GM18526 (cell line): ENCODE data around the gene TBCD.

ENCODE experiments used
- POLR2A ChIP-seq: IDR thresholded peaks from 3 replicates; pipeline ENCODE4 v1.6.1; 2011; ENCODE audit not compliant: insufficient read length; ENCODE audit errors: extremely low read depth

The TBCD gene

GRCh38 chr17:82924812-82925211, 172.9 kb downstream of the TBCD start:
- no peak for TF ChIP-seq POLR2A

DNA sequence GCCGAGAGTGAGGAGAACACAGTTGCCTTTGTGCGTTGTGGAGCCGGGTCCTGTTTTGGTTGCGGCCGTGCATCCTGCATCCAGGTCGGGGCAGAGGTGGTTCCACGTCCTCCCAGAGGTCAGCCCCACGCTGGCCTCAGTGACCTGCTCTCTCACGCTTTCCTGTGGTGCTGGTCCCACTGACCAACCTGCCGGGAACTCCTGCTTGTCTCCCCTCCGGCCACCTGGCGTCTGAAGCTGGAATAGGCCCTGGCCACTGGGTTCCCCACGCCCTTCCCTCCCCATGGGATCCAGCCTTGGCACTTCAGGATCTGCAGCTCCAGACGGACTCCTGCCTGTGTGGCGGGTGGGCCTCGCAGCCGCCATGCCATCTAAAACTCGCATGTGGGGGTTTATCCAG, 173.5 kb downstream of the TBCD start:
- TF ChIP-seq POLR2A: no peak

GRCh38 chr17:82926081-82926480, 174.2 kb downstream of the TBCD start:
- no peak for TF ChIP-seq POLR2A

GRCh38 chr17:82926716-82927115, 174.9 kb downstream of the TBCD start:
- no peak for TF ChIP-seq POLR2A

- TF ChIP-seq POLR2A: no peak
Measured at GRCh38 chr17:82927311-82927660, 175.4 kb downstream of the TBCD start.

DNA sequence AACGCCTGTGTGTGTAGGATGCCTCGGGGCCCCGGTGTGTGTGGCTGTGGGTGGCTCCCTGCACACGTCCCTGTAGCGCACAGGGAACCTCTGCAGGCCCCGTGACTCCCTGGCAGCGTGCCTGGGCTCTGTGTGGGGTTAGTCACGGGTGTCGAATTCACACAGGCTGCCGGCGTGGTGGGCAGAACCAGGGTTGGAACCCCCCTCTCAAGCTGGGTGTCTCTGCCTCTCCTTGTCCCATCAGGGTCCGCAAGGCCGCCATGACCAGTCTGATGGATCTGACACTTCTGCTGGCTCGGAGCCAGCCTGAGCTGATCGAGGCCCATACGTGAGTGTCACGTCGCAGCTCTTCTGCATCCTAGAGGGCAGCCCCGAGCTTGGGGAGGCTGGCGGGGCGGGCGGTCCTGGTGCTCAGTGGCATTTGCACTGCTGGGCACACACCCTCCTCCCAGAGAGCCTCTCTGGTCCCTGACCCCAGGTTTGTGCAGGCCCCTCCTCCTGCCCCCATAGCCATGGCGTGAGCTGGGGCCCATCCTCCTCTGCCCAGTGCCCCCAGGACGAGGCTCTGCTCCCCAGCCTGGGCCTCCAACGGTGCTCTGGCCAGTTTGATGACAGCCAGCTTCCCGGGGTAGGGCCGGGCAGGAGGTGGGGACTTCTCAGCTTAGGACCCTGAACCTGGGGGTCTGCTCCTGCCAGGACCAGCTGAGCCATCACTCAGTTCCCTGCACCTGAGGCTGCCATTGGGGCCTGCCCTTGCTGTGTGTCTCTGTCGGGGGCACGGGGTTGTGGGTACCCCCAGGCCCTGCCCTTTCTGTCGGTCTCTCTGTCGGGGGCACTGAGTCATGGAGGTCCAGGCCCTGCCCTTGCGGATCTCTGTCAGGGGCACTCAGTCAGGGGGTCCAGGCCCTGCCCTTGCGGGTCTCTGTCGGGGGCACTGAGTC, 176.1 kb downstream of the TBCD start:
- TF ChIP-seq POLR2A: no peak

DNA sequence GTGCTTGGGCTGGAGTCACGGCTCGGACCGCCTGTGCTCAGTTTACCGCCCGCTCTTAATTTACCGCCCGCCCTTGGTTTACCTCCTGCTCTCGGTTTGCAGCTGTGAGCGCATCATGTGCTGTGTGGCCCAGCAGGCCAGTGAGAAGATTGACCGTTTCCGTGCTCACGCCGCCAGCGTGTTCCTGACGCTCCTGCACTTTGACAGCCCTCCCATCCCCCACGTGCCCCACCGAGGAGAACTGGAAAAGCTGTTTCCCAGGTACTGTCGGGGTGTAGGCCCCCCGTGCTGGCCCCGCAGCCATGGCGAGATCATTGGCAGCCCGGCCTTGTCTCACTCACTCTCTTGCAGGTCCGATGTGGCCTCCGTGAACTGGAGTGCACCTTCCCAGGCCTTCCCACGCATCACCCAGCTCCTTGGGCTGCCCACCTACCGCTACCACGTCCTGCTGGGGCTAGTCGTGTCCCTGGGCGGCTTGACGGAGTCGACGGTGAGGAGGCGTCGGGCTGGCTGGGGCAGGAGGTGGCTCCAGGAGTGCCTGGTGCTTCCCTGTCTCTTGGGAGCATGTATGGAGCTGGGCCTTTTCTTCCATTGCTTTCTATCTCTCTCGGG, 177.3 kb downstream of the TBCD start:
- TF ChIP-seq POLR2A: no peak

DNA sequence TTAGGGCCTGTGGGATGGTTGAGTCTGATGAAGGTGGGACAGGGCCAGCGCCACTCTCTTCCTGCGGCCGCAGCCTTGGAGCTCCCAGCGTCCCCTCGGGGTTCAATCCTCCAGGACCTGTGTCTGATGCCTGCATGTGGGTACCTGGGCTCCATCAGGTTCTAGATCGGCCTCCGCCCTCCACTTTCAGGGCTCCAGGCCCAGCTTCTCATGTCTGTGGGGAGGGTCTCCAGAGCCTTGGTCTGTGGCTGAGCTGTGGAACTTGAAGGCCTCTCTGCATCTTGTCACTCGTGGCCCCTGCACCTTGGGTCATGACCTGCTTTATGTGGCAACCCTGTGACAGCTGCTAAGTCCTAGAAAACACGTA, 177.8 kb downstream of the TBCD start:
- TF ChIP-seq POLR2A: no peak

- no peak for TF ChIP-seq POLR2A
Measured at GRCh38 chr17:82930043-82930923, 178.4 kb downstream of the TBCD start.

DNA sequence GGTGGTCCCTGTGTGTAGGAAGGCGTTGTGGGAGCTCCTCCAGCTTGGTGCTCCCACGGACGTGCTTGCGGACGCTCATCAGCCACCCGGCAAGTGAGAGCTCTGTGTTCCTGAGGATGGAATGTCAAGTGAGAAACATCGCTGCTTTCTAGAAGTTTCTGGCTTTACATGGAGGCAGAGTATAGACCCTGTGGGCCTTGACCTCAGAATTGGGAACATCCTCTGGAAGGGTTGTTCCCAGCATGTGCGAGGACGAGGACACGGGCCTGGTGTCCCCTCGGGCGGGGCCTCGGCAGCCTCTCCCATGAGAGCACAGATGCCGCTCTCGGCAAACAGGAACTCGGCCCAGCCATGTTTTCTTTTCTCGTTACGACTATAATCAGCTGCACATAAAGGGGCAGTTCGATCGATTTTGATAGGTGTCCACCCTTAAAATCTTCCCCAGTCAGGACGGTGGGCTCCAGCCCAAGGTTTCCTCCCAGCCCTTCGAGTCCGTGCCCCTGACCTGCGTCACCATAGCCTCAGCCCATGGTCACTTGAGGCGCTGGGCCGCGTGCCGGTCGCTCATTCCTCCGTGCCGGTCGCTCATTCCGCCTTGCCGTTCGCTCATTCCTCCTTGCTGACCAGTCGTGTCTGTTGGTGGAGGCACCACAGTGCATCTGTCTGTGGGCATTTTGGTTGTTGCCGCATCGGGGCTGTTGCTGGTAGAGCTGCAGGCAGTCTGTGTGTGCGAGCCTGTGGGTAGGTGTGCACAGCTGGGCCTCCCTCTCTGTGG, 179.2 kb downstream of the TBCD start:
- TF ChIP-seq POLR2A: no peak

DNA sequence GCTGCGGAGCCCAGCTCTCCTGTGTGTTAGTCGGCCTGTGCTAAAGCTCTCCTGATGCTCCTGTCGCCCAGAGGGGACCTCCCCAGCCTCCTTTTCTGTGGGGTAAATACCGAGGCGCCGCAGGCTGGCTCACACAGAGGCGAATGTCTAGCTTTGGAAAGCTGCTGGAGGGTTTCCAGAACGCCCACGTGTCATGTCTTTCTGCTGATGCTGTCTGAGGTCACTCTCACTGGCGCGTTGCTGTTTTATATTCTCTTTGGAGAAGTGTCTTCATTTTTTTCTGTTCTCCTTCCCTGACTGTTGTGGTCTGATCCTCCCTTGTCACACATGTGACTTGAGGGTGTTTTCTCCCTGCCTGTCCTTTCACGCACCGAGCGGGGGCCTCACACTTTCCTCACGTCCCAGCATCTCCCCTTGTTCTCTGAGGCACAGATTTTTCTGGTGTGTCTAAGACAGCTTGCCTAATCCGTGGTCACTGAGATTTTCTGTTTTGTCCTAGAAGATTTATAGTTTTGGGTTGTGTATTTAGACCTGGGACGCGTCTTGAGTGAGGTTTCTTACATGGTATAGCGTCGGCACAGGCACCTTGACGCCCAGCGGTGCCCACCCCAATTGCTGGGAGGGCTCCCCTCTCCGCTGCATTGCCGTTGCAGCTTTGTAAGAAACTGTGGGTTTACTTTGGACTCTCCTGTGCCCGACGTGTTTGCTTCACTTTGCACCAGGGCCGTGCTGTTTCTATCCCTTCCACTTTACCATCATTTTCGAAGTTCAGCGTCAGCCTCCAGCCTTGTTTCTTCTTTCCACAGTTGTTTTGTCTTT, 180.0 kb downstream of the TBCD start:
- no peak for TF ChIP-seq POLR2A

- no peak for TF ChIP-seq POLR2A
Measured at GRCh38 chr17:82932518-82933310, 180.8 kb downstream of the TBCD start.

DNA sequence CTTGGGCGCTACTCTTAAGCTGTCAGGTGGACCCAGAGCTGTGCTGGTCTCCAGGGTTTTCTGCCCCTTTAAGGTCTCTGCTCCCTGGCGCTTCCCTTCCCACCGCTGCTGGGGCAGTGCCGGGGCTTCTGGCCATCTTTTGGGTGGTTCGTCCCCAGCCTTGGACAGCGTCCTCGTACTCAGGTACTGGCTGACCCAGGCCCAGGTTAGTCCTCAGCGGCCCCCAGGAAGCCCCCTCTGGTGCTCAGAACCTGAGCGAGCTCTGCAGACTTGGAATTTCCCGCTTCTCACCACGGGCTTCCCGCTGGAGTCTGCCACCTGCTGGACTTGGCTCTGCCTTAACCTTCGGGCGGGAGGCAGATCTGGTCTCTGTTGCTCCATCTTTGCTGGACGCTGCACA, 182.0 kb downstream of the TBCD start:
- no peak for TF ChIP-seq POLR2A
